Sigmoid colon (tissue), 4 donors: ENCODE measurements around the gene HSPG2.

Experiments used
- CTCF ChIP-seq, 4 experiments: fragments of 450-650 bp in 3 of 4; fragments of 200-600 bp in 1 of 4; IDR thresholded peaks; one replicate each; pipeline ENCODE4 v1.5.1; 2016 to 2019; ENCODE audit warnings: antibody characterized with exemption in 4 of 4, mild to moderate bottlenecking in 3 of 4, moderate library complexity in 2 of 4
- EP300 ChIP-seq, 4 donors: sonication (generic); formaldehyde crosslinking; IDR thresholded peaks; one replicate each; pipeline ENCODE4 v1.6.1; 2017; ENCODE audit warnings: antibody characterized with exemption in 4 of 4
- POLR2A ChIP-seq, 2 donors: fragments of 450-650 bp; IDR thresholded peaks; one replicate each; pipeline ENCODE4 v1.6.1; 2016; ENCODE audit warnings: antibody characterized with exemption in 2 of 2, mild to moderate bottlenecking in 2 of 2, moderate library complexity in 2 of 2

GRCh38 chr1:21863981-21864380 lies 73.1 kb downstream of the HSPG2 start:
- TF ChIP-seq CTCF (IDR thresholded peaks at IDR 0.05): no peak
- TF ChIP-seq EP300 (IDR thresholded peaks at IDR 0.05): no peak
- no peak for TF ChIP-seq POLR2A (IDR thresholded peaks at IDR 0.05)
